ENCODE data around the gene ACOXL. TPM values are rescaled to one million over a fixed set of nuclear protein-coding genes. Genes with fewer than 3 reads are reported as not detected.

ACOXL gene
- total and polyA plus RNA-seq, 9 of the 15 experiments (the other 6 are each of a cell fraction or from before 2014, with no cell fraction given), result 0.31 to 0.56 TPM; not detected in 7

DNA sequence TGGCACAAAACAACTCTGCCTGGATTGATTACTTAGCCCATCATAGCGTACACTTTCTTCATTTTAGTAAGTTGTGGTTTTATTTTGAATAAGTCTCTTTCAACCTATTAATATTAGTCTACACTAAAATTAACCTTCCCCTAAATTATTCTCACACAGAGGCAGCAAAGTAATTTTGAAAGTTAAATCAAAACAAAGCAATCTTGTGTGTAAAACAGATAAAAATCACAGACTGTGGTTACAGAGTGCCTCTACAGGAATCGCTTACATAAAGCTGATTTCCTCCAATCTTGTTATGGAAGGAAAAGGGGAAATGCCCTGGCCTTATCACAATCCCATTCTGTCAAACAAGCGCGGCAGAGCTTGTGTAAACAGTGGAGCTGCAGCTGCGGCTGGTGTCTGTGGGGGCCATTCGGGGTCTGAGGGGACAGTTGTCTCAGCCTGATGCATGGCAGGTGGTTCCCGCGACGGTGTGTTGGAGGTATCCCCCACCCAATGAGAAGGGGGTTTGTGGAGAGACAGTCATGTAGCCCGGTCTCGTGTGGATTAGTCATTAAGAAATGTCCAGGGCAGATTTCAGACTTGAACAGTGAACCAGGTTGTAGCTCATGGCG lies 430.5 kb downstream of the ACOXL start (continued):
- no peak for TF ChIP-seq ATF1 (CRISPR knock-in tag; IDR thresholded peaks at IDR 0.05)
- no peak for TF ChIP-seq ATF1 (tag; IDR thresholded peaks at IDR 0.05)
- peak; percentile 73 for TF ChIP-seq CXXC5 (CRISPR knock-in tag; IDR thresholded peaks at IDR 0.05)
- TF ChIP-seq CREM (IDR thresholded peaks at IDR 0.05; ENCODE audit: low read depth), result peak; percentile 23; the same call in 1 of the 2 replicates
- TF ChIP-seq SNRNP70 (optimal IDR thresholded peaks at IDR 0.05; ENCODE audit: low read depth, low read length), result no peak
- TF ChIP-seq ZKSCAN8 (CRISPR knock-in tag; IDR thresholded peaks at IDR 0.05), result peak; percentile 92
- TF ChIP-seq, protein P1, sequence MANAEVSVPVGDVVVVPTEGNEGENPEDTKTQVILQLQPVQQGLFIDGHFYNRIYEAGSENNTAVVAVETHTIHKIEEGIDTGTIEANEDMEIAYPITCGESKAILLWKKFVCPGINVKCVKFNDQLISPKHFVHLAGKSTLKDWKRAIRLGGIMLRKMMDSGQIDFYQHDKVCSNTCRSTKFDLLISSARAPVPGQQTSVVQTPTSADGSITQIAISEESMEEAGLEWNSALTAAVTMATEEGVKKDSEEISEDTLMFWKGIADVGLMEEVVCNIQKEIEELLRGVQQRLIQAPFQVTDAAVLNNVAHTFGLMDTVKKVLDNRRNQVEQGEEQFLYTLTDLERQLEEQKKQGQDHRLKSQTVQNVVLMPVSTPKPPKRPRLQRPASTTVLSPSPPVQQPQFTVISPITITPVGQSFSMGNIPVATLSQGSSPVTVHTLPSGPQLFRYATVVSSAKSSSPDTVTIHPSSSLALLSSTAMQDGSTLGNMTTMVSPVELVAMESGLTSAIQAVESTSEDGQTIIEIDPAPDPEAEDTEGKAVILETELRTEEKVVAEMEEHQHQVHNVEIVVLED (CRISPR knock-in tag; IDR thresholded peaks at IDR 0.05), result no peak
- no peak for TF ChIP-seq ADNP (tag; IDR thresholded peaks at IDR 0.05)
- no peak for TF ChIP-seq RAD51 (IDR thresholded peaks at IDR 0.05; ENCODE audit: borderline replicate concordance, low read depth)
- 0 out of 2 replicates have a peak, but pooled peaks have one; percentile 34 for TF ChIP-seq STAT5A (IDR thresholded peaks at IDR 0.05; ENCODE audit: borderline replicate concordance, low read length)
- no peak for TF ChIP-seq MXD1 (CRISPR knock-in tag; IDR thresholded peaks at IDR 0.05; ENCODE audit: borderline replicate concordance, poor library complexity, severe bottlenecking)
- no peak for TF ChIP-seq WHSC1 (IDR thresholded peaks at IDR 0.05; ENCODE audit: low read length)
- TF ChIP-seq, protein P2, sequence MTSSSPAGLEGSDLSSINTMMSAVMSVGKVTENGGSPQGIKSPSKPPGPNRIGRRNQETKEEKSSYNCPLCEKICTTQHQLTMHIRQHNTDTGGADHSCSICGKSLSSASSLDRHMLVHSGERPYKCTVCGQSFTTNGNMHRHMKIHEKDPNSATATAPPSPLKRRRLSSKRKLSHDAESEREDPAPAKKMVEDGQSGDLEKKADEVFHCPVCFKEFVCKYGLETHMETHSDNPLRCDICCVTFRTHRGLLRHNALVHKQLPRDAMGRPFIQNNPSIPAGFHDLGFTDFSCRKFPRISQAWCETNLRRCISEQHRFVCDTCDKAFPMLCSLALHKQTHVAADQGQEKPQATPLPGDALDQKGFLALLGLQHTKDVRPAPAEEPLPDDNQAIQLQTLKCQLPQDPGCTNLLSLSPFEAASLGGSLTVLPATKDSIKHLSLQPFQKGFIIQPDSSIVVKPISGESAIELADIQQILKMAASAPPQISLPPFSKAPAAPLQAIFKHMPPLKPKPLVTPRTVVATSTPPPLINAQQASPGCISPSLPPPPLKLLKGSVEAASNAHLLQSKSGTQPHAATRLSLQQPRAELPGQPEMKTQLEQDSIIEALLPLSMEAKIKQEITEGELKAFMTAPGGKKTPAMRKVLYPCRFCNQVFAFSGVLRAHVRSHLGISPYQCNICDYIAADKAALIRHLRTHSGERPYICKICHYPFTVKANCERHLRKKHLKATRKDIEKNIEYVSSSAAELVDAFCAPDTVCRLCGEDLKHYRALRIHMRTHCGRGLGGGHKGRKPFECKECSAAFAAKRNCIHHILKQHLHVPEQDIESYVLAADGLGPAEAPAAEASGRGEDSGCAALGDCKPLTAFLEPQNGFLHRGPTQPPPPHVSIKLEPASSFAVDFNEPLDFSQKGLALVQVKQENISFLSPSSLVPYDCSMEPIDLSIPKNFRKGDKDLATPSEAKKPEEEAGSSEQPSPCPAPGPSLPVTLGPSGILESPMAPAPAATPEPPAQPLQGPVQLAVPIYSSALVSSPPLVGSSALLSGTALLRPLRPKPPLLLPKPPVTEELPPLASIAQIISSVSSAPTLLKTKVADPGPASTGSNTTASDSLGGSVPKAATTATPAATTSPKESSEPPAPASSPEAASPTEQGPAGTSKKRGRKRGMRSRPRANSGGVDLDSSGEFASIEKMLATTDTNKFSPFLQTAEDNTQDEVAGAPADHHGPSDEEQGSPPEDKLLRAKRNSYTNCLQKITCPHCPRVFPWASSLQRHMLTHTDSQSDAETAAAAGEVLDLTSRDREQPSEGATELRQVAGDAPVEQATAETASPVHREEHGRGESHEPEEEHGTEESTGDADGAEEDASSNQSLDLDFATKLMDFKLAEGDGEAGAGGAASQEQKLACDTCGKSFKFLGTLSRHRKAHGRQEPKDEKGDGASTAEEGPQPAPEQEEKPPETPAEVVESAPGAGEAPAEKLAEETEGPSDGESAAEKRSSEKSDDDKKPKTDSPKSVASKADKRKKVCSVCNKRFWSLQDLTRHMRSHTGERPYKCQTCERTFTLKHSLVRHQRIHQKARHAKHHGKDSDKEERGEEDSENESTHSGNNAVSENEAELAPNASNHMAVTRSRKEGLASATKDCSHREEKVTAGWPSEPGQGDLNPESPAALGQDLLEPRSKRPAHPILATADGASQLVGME (CRISPR knock-in tag; IDR thresholded peaks at IDR 0.05), result no peak
- no peak for TF ChIP-seq ETV5 (CRISPR knock-in tag; IDR thresholded peaks at IDR 0.05; ENCODE audit: low read depth)
- no peak for TF ChIP-seq ZNF140 (CRISPR knock-in tag; IDR thresholded peaks at IDR 0.05)
- TF ChIP-seq, protein P3, sequence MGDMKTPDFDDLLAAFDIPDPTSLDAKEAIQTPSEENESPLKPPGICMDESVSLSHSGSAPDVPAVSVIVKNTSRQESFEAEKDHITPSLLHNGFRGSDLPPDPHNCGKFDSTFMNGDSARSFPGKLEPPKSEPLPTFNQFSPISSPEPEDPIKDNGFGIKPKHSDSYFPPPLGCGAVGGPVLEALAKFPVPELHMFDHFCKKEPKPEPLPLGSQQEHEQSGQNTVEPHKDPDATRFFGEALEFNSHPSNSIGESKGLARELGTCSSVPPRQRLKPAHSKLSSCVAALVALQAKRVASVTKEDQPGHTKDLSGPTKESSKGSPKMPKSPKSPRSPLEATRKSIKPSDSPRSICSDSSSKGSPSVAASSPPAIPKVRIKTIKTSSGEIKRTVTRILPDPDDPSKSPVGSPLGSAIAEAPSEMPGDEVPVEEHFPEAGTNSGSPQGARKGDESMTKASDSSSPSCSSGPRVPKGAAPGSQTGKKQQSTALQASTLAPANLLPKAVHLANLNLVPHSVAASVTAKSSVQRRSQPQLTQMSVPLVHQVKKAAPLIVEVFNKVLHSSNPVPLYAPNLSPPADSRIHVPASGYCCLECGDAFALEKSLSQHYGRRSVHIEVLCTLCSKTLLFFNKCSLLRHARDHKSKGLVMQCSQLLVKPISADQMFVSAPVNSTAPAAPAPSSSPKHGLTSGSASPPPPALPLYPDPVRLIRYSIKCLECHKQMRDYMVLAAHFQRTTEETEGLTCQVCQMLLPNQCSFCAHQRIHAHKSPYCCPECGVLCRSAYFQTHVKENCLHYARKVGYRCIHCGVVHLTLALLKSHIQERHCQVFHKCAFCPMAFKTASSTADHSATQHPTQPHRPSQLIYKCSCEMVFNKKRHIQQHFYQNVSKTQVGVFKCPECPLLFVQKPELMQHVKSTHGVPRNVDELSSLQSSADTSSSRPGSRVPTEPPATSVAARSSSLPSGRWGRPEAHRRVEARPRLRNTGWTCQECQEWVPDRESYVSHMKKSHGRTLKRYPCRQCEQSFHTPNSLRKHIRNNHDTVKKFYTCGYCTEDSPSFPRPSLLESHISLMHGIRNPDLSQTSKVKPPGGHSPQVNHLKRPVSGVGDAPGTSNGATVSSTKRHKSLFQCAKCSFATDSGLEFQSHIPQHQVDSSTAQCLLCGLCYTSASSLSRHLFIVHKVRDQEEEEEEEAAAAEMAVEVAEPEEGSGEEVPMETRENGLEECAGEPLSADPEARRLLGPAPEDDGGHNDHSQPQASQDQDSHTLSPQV (IDR thresholded peaks at IDR 0.05), result no peak
- no peak for TF ChIP-seq TCF7L2 (IDR thresholded peaks at IDR 0.05; ENCODE audit: low read depth, low read length)

Data from K562 (cell line).